Suppressor macrophage treated with lipopolysaccharide for 1 hour (primary cell): ENCODE results near the gene DCPS.
"Not testable (repeated sequence)": the region's sequence is repeated elsewhere in the genome, so short reads cannot be mapped to it uniquely, and the experiment has no call there.

ENCODE experiments used
- DNase-seq, 3 donors: peaks; one replicate each; pipeline ENCODE4 v3.0.0-alpha.2; 2020 to 2022

Gene DCPS

DNA sequence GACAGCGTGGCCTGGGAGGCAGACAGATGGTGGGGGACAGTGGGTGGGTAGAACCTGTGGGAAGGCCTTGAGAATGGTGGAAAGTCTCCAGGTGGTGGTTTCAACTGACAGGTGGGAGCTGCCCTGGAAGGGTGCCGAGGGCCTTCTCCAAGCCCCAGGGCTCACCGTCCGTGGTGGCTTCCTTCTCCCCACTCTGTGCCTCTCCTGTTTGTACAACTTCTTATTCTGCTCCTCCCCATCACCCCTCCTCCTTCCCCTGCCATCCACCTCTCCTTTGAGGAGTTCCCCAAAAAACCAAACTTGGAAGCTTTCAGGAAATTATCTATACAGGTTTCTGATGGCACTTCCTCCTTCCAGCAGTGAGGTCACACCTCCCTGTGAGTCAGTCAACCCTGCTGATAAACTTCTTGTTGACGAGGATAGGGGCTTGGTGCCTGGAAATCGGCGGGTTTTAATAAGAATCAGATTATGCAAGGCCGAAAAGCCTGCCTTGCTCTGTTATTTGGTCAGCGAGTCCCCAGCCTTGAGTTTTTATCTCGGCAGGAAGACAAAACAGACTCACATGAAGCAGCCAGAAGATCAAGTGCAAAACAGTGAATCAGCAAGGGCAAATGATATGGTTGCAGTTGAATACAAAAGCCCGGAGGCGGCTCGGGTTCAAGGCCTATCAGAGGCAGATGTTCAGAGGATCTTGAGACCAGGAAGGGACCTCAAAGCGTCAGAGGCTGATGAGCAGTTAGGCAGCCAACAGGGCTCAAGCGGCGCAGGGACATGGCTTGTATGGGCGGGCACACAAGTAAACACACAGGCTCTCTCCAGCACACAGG, 42.1 kb downstream of the DCPS start:
- peak; percentile 86 to 95 (median 86) for DNase-seq

DNA sequence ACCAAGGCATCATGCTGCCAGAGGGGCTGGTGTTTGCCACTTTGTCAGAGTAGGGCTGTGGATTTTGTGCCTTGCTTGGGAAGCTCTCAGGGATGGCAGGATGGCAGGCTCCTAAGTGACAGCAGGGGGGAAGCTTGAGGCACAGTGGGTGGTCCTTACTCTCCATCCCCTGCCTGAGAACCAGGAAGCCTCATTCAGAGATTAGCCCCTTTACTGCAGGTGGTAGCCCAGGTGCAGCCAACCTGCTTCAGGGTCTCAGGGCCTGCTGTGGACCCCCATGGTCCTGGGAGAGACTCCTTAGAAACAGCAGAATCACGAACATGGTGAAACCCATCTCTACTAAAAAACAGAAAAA, 42.7 kb downstream of the DCPS start:
- no peak for DNase-seq

DNA sequence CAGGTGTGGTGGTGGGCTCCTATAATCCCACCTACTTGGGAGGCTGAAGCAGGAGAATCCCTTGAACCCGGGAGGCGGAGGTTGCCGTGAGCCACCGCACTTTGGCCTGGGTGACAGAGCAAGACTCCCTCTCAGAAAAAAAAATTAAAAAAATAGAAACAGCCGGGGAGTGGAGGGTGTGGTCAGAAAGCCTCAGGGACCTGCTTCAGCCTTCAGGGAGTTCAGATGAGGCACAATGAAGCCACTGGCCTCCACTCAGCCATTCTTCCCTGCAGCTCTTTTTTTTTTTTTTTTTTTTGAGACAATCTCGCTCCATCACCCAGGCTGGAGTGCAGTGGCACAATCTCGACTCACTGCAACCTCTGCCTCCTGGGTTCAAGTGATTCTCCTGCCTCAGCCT, 43.1 kb downstream of the DCPS start:
- not testable (repeated sequence) for DNase-seq

DNA sequence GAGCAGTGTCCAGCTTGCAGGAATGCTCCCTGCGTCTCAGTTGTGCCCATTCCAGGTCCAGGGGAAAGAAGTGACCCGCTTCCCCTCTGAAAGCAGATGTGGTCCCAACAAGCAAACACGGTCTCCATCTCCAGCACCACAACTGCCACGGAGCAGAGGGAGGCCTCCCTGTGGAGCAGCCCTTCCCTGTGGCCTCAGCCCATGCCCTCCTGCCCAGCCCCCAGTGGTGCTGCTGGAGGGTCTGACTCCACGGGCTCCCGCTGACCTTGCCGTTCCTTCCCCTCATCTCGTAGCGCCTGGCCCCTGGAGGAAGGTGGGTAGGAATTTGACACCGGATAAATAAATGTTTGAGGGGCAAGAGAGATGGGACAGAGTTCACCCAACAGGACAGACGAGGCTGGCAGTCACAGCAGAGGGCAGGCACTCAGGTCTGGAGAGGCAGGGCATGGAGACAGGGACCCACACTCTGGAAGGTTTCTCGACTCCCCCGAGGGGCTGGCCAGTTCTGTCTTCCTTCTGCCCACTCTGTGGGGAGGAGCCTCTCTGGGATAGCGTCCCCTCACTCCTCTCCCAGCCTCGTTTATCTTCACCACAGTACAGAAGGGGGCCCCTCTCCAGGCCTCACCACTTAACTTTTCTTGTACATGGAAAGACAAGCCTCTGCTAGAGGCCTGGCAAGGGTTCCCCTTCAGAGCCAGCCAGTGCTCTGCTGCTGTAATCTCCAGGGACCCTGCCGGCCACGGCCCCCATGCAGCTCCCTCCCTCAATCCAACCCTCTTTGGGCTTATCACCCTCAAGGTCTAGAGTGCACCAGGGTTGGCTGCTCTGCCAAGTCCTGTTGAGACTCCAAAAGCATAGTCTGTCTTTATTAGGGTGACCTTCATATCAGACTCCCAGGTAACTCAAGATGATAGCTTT, 44.1 kb downstream of the DCPS start:
- DNase-seq = no peak

DNA sequence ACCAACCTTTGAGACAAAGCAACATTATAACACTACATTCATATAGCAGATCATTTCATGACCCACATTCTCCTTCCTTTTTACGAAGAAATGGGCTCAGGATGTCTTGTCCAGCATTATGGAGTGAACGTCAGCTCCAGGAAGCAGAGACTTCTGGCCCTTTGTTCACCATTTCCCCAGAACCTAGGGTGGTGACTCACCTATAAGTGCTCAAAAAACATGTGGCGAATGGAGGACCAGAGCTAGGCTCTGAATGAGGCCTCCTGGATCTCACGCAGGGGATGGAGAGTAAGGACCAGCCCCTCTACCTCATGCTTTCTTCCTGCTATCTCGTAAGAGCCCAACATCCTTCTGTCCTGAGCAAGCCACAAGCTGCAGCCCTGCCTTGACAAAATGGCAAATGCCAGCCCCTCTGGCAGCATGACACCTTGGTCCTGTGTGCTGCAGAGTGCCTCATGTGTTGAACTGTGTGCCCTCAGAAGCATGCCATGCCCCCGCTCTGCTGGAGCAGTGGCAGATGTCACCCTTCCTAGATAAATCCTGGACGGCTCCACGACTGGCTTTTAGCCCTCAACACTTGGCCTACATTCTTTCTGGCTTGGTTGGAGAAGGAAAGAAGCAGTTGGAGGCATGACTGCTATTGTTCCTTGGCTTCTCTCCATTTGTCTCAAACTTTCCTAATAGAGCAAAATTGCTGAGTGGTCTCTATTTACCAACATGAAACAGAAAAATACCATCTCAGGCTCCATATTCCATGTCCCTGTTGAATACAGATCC, 45.1 kb downstream of the DCPS start:
- no peak for DNase-seq

DNA sequence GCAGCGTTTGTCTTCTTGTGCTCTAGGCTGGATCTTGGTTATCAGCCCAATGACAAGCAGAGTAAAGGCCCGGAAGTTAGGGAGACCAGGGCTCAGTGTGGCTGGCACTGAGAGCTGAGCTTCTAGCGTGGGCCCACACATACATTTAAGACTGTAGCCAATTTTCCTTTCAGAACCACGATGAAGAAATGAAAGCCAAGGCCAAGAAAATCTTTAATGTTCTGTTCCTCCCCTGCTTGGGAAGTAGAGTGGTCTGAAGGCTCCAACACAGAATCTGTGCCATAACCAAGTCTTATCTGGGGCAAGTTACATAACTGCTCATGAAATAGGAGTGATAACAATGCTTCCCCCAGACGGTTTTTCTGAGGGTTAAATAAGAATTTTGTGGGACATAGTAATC, 47.0 kb downstream of the DCPS start:
- DNase-seq = no peak

DNA sequence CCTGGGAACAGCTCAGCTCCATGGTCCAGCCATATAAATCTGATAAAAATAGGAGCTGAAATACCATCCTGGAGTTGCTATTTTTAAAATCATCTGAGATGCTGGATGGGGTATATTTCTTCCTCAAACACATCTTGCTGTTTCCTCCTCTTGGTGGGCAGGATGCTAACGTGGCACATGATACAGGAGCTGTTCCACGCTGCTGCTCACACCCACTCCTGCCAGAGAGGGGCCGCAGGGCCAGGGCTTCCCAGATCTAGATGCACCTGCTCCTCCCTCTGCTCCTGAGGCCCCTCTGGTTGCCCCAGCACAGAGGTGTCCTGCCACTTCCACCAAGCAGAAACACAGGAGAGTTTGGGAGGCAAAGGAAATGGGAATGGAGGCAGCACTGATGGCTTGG, 48.3 kb downstream of the DCPS start:
- DNase-seq = no peak

DNA sequence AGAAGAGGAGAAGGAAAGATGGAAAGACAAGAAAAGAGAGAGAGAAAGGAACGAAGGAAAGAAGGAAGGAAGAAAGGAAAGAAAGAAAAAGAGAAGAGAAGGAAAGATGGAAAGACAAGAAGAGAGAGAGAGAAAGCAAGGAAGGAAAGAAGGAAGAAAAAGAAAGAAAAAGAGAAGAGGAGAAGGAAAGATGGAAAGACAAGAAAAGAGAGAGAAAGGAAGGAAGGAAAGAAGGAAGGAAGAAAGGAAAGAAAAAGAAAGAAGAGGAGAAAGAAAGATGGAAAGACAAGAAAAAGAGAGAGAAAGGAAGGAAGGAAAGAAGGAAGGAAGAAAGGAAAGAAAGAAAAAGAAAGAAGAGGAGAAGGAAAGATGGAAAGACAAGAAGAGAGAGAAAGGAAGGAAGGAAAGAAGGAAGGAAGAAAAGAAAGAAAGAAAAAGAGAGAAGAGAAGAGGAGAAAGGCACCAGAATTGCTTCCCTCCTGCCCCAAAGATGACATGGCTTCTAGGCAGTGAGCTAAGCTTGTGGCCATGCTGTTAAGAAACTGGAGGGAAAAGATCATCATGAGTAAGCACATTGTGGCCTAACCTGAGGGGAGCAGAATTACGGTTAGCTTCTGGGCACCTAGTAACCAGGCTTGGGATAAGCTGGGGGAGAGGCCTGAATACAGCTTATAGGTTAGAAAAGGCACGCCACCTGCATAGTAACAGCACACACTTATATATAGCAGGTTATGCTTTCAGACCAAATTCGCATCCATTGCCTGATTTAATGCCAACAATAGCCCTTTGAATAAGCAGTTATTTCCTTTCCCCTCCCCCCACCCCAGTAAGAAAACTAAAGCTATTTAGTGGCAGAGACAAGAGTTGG, 49.3 kb downstream of the DCPS start:
- DNase-seq = peak; percentile 46 to 63 (median 52)

DNA sequence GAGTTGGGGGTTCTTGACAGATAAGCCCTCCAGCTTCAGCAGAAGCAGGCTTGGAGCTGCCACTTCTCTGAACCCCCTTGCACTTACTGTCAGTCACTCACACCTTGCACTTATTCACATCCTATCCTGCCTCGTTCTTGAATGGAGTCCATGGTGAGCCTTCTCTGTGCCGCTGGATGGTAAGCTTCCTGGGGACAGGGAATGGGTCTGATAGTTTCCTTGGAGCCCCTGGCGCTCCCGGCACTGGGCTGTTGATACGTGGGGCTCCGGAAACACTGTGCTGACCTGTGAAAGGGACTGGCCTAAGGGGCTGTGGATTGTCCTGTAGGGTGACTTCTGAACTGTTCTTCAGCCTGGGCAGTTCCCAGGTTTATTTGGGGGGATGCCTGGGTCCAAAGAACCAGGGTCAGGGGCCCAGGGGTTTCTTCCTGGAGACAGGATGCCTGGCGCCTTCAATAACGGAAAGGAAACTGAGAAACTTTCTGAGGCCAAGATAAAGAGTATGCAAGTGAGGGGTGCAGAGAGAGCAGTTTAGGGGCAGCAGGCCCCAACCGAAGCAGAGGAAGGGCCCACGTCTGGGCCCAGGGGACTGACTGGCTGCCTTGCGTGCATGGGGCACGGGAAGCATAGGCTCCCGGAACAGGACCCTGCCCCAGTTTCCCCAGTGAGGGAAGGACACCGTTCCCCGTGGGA, 50.9 kb downstream of the DCPS start:
- DNase-seq = no peak

DNA sequence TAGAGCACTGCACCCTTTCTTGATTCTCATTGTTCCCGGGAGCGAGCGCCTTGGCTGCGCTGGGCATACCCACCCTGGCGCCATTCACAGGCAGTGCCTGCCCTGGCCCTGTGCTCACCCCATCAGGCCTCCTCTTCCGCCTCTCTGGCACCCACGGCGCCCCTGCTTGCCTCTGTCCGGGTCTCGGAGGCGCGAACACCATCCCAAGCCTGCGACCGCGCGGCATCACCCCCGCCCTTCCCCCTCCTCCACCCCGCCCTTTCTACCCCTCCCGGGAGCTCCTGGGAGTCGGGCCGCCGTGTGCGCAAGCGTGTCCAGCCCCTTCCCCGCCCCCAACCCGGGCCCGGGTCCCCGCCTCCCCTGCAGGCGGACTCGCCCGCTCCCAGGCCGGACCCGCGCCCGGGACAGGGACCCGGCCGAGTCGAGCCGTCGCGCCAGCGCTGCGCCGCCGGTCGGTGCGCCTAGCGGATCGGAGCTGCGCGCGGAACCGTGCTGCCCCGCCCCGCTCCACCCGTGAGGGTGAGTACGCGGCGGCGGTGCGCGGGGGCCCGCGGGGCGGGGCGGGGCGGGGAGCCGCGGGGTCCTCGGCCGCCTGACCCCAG, 51.6 kb downstream of the DCPS start, which contains the start of gene ST3GAL4:
ST3GAL4 (plus strand) TSS at position 363 of the 602 bp plus-strand sequence. CDS start 50,470 bp downstream, outside the sequence.
- DNase-seq = peak; percentile 65 to 89 (median 70)

DNA sequence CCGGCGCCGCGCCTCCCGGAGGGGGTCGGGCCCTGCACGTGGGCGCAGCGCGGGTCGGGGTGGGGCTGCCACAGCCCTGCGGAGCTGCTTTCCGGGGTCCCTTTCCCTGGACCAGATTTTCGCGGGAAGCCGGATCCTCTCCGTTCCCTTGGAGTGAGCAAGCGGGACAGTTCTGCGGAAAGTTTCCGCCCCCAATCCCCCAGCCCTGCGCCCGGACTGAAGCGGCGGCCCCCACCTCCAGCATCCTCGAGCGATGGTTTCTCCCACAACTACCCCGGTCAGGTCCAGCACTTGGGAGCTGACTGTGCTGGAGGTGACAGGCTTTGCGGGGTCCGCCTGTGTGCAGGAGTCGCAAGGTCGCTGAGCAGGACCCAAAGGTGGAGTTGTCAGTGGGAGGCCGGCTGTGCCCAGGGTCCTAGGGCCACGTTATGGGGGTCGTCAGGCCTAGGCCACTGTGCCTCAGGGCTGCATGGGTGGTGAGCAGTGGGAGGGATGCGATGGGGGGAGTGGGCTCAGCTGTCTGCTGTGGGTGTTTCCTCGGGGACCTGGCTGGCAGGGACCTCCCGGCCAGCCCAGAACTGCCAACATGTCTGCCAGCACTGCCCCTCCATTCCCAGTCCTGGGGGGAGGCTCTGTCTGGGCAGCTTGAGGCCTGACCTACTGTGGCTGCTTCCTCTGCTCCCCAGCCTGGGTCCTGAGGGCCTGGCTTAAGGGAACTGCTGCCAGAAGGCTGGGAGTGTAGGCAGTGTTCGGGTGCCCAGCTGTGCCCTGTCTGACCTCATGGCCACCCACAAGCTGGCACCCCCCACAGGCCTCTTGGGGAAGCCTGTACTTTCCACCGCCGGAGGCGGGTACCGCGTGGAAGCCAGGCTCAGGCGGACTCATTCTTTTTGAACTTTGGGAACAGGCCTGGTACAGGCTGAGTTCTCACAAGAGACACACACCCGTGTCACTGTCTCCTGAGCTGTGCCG, 52.4 kb downstream of the DCPS start:
- DNase-seq = peak; percentile 98

DNA sequence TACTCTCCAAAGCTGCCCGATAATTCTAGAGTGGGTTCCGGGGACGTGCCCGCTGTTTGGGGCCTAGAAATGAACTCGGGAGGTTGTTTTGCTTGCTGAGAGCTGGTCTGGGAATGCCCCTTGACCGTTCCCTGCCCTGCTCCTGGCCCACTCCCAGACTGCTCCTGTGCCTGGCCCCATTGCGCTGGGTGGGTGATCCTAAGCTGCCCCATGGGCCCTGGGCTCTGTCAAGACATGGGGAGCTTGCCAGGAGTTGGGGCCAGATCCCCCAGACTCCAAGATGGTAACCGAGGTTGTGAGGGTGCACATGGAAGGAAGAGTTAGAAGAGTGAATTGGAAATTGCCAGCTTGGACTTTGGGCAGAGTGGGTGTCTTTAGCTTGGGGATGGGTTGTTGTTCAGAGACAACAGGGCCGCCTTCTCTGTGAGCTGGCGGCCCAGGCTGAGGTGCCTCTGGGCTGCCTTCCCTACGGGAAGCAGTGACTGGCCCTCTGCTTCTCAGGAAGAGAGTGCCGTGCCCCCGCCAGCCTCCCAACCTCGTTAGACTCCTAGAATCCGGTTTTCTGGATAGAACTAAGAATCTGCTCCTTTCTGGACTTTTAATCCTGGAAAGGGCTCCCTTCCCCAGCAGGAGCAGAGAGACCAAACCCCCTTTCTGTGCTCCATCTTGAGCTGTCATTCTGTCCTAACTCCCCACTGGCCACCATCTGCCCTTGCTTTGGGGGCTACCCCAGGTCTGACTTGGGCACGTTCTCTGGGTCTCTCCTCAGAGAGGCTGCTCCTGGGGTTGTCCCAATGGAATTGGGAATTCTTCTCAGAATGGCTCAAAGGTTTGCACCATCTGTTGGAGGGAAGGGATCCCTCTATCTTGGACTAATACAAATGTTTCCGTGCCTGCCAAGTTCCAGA, 53.4 kb downstream of the DCPS start:
- no peak for DNase-seq

DNA sequence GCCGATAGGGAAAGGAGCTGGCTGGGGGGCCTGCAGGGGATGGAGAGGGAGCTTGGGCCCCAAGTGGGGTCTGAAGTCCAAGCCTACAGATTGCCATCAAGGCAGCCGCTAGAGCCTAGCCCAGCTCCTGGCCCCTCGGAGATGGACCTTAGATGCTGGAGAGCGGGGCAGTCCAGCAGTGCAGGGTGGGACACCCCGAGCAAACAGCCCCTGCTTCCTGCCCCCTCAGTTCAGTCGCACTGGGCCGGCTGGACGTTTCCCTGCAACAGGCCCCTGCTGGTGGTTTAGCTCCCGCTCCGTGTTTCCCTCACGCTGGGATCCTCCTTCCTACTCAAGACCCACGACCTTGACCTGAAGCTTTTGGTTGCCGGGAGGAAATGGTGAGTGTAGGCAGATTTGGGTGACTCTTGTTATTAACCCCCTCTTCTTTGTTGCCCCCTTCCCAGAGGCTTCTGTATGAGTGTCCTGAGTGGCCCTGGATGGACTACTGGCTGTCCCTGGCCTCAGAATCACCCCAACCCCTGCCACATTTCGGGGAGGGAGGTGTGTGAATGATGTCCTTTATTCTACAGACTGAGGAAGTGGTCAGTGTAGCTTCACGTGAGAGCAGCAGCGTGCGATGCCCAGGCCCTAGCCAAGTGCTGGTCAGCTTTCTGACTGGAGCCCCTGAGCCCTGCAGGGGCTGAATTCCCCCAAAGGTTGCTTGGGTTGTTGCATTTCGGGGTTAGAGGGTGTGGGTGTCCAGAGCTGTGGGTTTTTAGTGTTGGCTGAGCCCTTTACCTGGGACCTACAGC, 54.3 kb downstream of the DCPS start:
- DNase-seq = no peak

DNA sequence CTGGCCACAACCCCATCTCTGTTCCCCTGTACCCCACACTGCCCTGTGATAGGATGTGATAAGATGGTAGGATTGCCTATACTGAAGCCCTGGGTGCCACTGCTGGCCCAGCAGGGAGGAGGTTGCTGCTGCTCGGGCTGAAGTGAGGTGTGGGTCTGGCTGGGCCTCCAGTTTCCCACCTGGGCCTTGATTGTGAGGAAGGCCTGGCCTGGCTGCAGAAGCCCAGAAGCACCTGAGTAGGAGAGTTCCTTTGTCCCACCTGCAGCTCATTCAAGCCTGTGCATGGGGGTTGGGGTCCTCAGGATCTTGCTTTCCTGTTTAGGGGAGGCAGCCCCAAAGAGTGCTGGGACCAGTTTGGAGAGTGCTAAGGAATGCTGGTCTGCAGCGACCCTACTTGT, 54.9 kb downstream of the DCPS start:
- DNase-seq = no peak

DNA sequence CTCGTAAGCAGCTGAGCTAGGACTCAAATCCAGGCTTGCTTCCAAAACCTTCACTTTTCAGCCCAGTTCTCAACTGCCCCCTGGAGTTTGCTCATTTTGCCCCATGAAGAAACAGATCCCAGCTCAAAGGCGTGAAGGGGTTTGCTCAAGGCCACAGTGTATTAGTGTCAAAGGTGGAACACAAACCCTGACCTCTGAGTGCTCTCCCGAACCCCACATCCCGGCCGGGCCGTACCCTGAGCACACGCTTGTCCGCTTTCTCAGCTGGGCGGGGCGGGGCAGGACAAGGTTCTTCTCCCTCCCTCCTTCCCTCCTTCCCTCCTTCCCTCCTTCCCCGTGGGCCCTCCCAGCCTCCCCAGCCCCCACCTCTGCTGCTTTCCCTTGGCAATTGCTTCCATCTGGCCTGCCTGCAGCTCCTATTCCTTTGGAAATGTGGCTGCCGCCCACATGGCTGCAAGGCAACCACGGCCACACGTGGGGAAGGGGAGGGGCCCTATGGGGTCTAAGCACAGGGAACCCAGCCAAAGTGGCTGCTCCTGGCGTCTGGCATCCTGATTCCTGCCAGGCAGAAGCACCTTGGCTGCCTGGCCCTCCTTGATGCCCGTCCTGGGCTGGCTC, 55.7 kb downstream of the DCPS start:
- no peak for DNase-seq

DNA sequence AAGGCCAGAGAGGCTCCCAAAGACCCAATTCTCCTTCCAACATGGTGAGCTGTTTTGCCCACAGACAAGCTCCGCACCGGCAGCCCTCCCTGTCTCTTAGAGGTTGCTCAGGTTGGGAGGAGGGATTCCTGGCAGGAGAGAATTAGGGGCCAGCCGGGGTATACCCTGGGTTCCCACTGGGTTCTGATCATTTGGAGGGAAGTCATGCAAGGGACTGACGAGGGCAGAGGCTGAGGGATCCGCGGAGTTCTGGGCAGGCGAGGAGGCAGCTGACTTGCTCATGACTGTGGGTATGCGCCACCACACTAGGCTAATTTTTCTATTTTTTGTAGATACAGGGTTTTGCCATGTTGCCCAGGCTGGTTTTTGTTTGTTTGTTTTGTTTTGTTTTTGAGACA, 56.2 kb downstream of the DCPS start:
- DNase-seq = no peak

DNA sequence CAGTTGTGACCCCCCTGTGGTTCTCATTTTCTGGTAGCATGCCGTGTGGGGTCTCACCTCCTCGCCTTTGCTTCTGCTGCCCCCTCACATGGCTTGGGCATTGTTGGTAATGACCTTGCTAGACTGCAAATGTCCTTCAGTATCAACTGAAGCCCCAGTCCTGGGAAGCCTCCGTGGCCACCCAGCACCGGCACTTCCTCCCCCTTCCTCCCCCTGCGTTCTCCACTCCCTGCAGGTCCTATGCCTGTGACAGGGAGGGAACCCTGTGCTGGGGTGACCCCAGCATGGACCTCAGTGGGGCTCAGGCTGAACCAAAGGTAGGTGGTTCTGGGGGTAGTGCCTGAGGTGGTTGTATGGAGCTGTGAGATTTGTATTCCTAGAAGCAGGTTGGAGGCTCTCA, 57.5 kb downstream of the DCPS start:
- no peak for DNase-seq
